SK-N-SH treated with all-trans-retinoic acid at 6 μM for 48 hours (cell line): Measurements from ENCODE around the gene DNAAF5.
"Not testable (repeated sequence)": the region's sequence is repeated elsewhere in the genome, so short reads cannot be mapped to it uniquely, and the experiment has no call there.

Experiments used
- ATAC-seq: fragments of 200-7000 bp; cut with Tn5 transposase; 3 replicates; pipeline ENCODE4 v1.9.1; 2020; ENCODE audit warnings: mild to moderate bottlenecking, moderate library complexity
- ARNTL ChIP-seq: fragments of 450-650 bp; formaldehyde crosslinking; IDR thresholded peaks from 2 replicates; pipeline ENCODE4 v1.5.0; 2020; ENCODE audit warnings: low read depth, mild to moderate bottlenecking, moderate library complexity, borderline replicate concordance
- BACH2 ChIP-seq: fragments of 250-450 bp; sonication (Bioruptor Pico); IDR thresholded peaks from 2 replicates; pipeline ENCODE4 v1.9.0; 2021; ENCODE audit warnings: mild to moderate bottlenecking, borderline replicate concordance
- CSDC2 ChIP-seq: fragments of 250-450 bp; sonication (Bioruptor Pico); IDR thresholded peaks from 2 replicates; pipeline ENCODE4 v1.5.0; 2020; ENCODE audit warnings: mild to moderate bottlenecking, moderate library complexity
- CSRNP3 ChIP-seq: fragments of 250-450 bp; sonication (Bioruptor Pico); IDR thresholded peaks from 2 replicates; pipeline ENCODE4 v1.5.1; 2021; ENCODE audit warnings: mild to moderate bottlenecking, moderate library complexity
- ESRRG ChIP-seq: fragments of 250-450 bp; sonication (Bioruptor Pico); IDR thresholded peaks from 2 replicates; pipeline ENCODE4 v1.6.1; 2021; ENCODE audit warnings: mild to moderate bottlenecking
- GLIS3 ChIP-seq: fragments of 250-450 bp; sonication (Bioruptor Pico); IDR thresholded peaks from 2 replicates; pipeline ENCODE4 v1.5.0; 2020; ENCODE audit warnings: mild to moderate bottlenecking, moderate library complexity
- ISL1 ChIP-seq: fragments of 250-450 bp; sonication (Bioruptor Pico); IDR thresholded peaks from 2 replicates; pipeline ENCODE4 v2.1.2; 2022; ENCODE audit warnings: mild to moderate bottlenecking, moderate library complexity
- OSR1 ChIP-seq: fragments of 250-450 bp; sonication (Bioruptor Pico); IDR thresholded peaks from 2 replicates; pipeline ENCODE4 v1.8.0; 2022; ENCODE audit warnings: moderate library complexity, mild to moderate bottlenecking, inconsistent platforms
- PATZ1 ChIP-seq: fragments of 250-450 bp; sonication (Bioruptor Pico); IDR thresholded peaks from 2 replicates; pipeline ENCODE4 v1.8.0; 2020; ENCODE audit warnings: mild to moderate bottlenecking, moderate library complexity, borderline replicate concordance
- RARB ChIP-seq: fragments of 250-450 bp; sonication (Bioruptor Pico); IDR thresholded peaks from 2 replicates; pipeline ENCODE4 v1.8.0; 2021; ENCODE audit warnings: mild to moderate bottlenecking, moderate library complexity
- SNAI2 ChIP-seq: fragments of 250-450 bp; sonication (Bioruptor Pico); IDR thresholded peaks from 2 replicates; pipeline ENCODE4 v1.5.0; 2020; ENCODE audit warnings: mild to moderate bottlenecking, moderate library complexity
- TCF4 ChIP-seq: fragments of 250-450 bp; sonication (Bioruptor Pico); IDR thresholded peaks from 2 replicates; pipeline ENCODE4 v1.8.0; 2021; ENCODE audit warnings: mild to moderate bottlenecking, moderate library complexity, borderline replicate concordance
- TOX ChIP-seq: fragments of 250-450 bp; sonication (Bioruptor Pico); IDR thresholded peaks from 2 replicates; pipeline ENCODE4 v1.8.0; 2021; ENCODE audit warnings: mild to moderate bottlenecking, moderate library complexity, borderline replicate concordance
- TSHZ2 ChIP-seq: fragments of 250-450 bp; sonication (Bioruptor Pico); IDR thresholded peaks from 2 replicates; pipeline ENCODE4 v1.5.0; 2020; ENCODE audit warnings: mild to moderate bottlenecking, moderate library complexity
- ZC3H10 ChIP-seq: fragments of 250-450 bp; sonication (Bioruptor Pico); IDR thresholded peaks from 2 replicates; pipeline ENCODE4 v1.5.1; 2021; ENCODE audit warnings: mild to moderate bottlenecking, moderate library complexity
- ZFP3 ChIP-seq: fragments of 250-450 bp; sonication (Bioruptor Pico); IDR thresholded peaks from 2 replicates; pipeline ENCODE4 v1.5.0; 2020; ENCODE audit warnings: mild to moderate bottlenecking, moderate library complexity
- ZNF565 ChIP-seq: fragments of 450-650 bp; formaldehyde crosslinking; conservative IDR thresholded peaks from 2 replicates; pipeline ENCODE4 v1.5.0; 2020; ENCODE audit warnings: low read depth, mild to moderate bottlenecking, moderate library complexity
- ZNF70 ChIP-seq: fragments of 450-650 bp; formaldehyde crosslinking; IDR thresholded peaks from 2 replicates; pipeline ENCODE4 v1.5.0; 2020; ENCODE audit warnings: mild to moderate bottlenecking, moderate library complexity
- ZNF8 ChIP-seq: fragments of 450-650 bp; formaldehyde crosslinking; IDR thresholded peaks from 2 replicates; pipeline ENCODE4 v1.5.0; 2020; ENCODE audit warnings: mild to moderate bottlenecking, moderate library complexity

Gene DNAAF5

GRCh38 chr7:744128-744520 is 17.6 kb downstream of the DNAAF5 start:
- ATAC-seq: not testable (repeated sequence)
- TF ChIP-seq ZNF8: peak; percentile 86

- ATAC-seq: no peak
- TF ChIP-seq ZC3H10 (CRISPR knock-in tag) (no peak), ISL1 (no peak), CSDC2 (CRISPR knock-in tag) (no peak), ZNF8 (no peak), TCF4 (no peak), OSR1 (no peak), ZFP3 (CRISPR knock-in tag) (no peak), ARNTL (CRISPR knock-in tag) (no peak), PATZ1 (CRISPR knock-in tag) (no peak), BACH2 (no peak), RARB (CRISPR knock-in tag) (no peak), ZNF70 (no peak), ESRRG (CRISPR knock-in tag) (no peak), TOX (no peak), SNAI2 (CRISPR knock-in tag) (no peak), GLIS3 (CRISPR knock-in tag) (no peak), TSHZ2 (no peak)
- TF ChIP-seq, all 23 proteins: peak for 0
These were observed 18.4 kb downstream of the DNAAF5 start for GRCh38 chr7:744854-745430.

- ATAC-seq: no peak; the same call in 2 of the 3 replicates
- TF ChIP-seq ZNF565 (CRISPR knock-in tag): no peak
- no peak for TF ChIP-seq TCF4
- no peak for TF ChIP-seq ZFP3 (CRISPR knock-in tag)
- no peak for TF ChIP-seq ZNF70
- no peak for TF ChIP-seq TSHZ2
- TF ChIP-seq CSDC2 (CRISPR knock-in tag): no peak
- no peak for TF ChIP-seq TOX
- no peak for TF ChIP-seq ISL1
- TF ChIP-seq ARNTL (CRISPR knock-in tag): no peak
- TF ChIP-seq CSRNP3 (CRISPR knock-in tag): no peak
- no peak for TF ChIP-seq BACH2
- no peak for TF ChIP-seq RARB (CRISPR knock-in tag)
These were observed 19.1 kb downstream of the DNAAF5 start for GRCh38 chr7:745431-746154.
